ENCODE results near the gene VSTM4.

VSTM4 gene

GRCh38 chr10:49111320-49111698 is 4.0 kb downstream of the VSTM4 start:
- TF ChIP-seq CTCF (IDR thresholded peaks at IDR 0.05; ENCODE audit: borderline replicate concordance, control extremely low read depth, extremely low read depth, insufficient read depth, missing control alignments): no peak
- no peak for DNase-seq (ENCODE audit: low spot score)
- in situ Hi-C loops (cut with MboI; ENCODE audit: low sequenced_read_pairs, unreplicated experiment): no loop called here

- in situ Hi-C loops (cut with MboI; ENCODE audit: low sequenced_read_pairs, unreplicated experiment): no loop called here
- DNase-seq (ENCODE audit: low spot score): no peak
- TF ChIP-seq CTCF (IDR thresholded peaks at IDR 0.05; ENCODE audit: borderline replicate concordance, control extremely low read depth, extremely low read depth, insufficient read depth, missing control alignments): no peak
Observed at GRCh38 chr10:49110684-49111319, 4.5 kb downstream of the VSTM4 start.

DNA sequence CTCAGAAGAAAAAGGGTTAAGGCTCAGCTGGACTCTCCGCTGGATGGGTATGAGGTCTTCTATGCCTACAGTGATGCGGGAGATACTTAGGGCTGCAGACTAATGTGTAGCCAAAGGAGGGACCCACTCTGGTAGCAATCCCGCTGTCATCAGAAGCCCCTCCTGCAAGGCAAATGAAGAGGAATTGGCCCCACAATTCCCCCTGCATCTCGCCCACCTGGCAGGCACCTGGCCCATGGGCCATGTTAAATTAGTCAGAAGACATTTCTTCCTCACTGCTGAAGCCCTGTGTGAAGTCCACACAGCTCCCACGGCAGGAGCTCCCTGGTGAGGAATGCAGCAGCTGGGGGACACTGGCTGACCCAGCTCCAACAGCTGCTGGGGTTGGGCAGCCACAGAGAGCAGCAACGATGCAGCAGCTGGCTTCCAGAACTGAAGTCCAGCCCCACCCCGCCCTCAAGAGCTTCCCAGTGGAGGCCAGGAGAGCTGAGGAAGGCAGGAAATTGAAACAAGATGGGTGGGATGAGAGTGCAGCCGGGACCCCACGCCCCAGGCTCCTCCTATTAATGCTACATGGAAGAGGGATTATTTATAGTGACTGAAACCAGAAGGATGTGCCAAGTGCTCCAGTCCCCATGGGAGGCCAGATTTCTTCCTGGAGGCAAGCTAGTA is 5.5 kb downstream of the VSTM4 start:
- DNase-seq (ENCODE audit: low spot score): no peak
- TF ChIP-seq CTCF (IDR thresholded peaks at IDR 0.05; ENCODE audit: borderline replicate concordance, control extremely low read depth, extremely low read depth, insufficient read depth, missing control alignments): no peak
- in situ Hi-C loops (cut with MboI; ENCODE audit: low sequenced_read_pairs, unreplicated experiment): no loop called here

DNA sequence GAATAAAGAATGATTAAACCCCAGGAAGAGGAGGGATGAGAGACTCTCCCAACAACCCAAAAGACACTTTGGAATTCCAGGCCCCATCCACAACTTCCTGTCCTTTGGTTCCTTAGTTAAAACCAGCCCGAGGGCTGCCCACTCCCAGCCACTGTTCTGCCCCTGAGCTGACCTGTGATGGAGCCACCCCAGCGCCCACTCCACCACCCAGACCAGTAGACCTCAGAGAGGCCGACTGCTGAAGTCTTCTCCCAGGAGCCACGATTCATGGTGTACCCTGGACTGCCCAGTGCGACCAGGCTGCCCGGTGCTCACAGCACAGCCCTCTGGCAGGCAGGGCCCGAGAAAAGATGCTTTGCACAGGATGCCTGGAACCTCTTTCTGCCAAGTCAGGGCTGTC is 6.7 kb downstream of the VSTM4 start:
- no peak for TF ChIP-seq CTCF (IDR thresholded peaks at IDR 0.05; ENCODE audit: borderline replicate concordance, control extremely low read depth, extremely low read depth, insufficient read depth, missing control alignments)
- no peak for DNase-seq (ENCODE audit: low spot score)

DNA sequence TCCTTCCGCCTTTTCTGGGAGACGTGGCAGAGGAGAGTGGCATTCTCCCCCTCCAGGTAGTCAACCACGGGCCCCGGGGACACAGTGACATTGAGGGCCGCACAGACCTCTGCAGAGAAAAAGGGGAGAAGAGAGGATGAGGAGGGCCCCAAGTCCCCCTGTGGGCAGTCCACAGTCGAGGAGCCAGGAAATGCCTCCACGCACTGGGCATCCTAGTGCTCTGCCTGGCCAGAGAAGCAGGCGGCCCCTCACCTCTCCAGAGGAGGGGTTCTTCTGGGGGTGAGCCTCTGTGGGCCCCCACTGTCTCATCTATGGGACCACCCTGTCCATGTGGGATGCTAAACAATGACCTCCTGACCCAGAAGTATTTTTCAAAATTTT is 7.4 kb downstream of the VSTM4 start:
- no peak for TF ChIP-seq CTCF (IDR thresholded peaks at IDR 0.05; ENCODE audit: borderline replicate concordance, control extremely low read depth, extremely low read depth, insufficient read depth, missing control alignments)
- in situ Hi-C loops (cut with MboI; ENCODE audit: low sequenced_read_pairs, unreplicated experiment): no loop called here
- no peak for DNase-seq (ENCODE audit: low spot score)

More for the DNA sequence above, 6.7 kb downstream of the VSTM4 start:
- in situ Hi-C loops (cut with MboI; ENCODE audit: low sequenced_read_pairs, unreplicated experiment): no loop called here

DNA sequence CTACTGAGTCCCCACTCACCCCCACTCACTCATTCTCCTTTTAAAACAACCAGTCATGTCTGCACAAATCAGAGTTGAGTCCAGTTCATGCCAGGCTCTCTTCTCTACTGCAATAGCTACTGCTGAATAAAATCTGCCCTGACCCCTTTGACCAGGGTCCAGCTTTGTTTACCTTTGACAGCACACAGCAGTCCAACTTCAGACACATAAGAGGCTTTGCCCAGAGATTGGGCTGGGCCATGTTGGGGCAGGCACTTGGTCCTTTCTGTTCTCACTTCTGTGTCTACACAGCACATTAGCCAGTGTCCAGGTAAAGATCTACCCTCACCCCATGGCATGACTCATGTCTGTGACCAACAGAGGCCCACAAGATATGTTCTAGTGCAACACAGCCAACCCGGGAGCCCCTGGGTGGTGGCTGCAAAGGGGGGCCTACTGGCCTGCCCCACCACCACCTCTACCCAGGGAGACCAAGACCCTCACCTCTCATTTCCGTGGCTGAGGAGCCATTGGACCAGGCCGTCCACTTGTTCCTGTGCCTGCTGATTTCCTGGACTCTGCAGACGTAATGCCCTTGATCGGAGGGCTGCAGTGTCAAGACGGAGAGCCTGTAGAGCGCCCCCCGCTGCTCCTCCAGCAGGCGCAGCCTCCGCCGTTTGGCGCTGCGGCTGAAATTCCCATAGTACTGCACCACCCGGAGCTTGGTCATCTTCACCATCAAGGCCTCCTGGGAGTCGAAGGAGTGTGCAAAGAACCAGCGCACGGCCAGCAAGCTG is 8.0 kb downstream of the VSTM4 start:
- DNase-seq (ENCODE audit: low spot score): no peak
- in situ Hi-C loops (cut with MboI; ENCODE audit: low sequenced_read_pairs, unreplicated experiment): no loop called here
- TF ChIP-seq CTCF (IDR thresholded peaks at IDR 0.05; ENCODE audit: borderline replicate concordance, control extremely low read depth, extremely low read depth, insufficient read depth, missing control alignments): no peak
